Testis (tissue), 3 donors: ENCODE results near the gene ANAPC15. TPM values are rescaled to one million over a fixed set of nuclear protein-coding genes. Genes with fewer than 3 reads are reported as not detected.

Source experiments
- DNase-seq: peaks from one replicate; pipeline ENCODE4 v3.0.0-alpha.2; 2019
- H3K27ac ChIP-seq, 2 donors: fragments of 200-600 bp; sonication (generic); one replicate each; pipeline ENCODE4 v1.5.1; 2019
- H3K27me3 ChIP-seq: fragments of 200-600 bp; sonication (generic); one replicate; pipeline ENCODE4 v1.5.1; 2019
- H3K36me3 ChIP-seq: fragments of 200-600 bp; sonication (generic); one replicate; pipeline ENCODE4 v1.5.1; 2017; ENCODE audit warnings: low read depth; ENCODE audit errors: missing control alignments
- H3K4me1 ChIP-seq: fragments of 200-600 bp; sonication (generic); one replicate; pipeline ENCODE4 v1.5.1; 2019
- H3K4me3 ChIP-seq, 2 donors: fragments of 200-600 bp; sonication (generic); one replicate each; pipeline ENCODE4 v1.5.1; 2017 to 2019
- H3K9me3 ChIP-seq: fragments of 200-600 bp; sonication (generic); one replicate; pipeline ENCODE4 v1.5.1; 2017
- CTCF ChIP-seq, 3 experiments: fragments of 450-650 bp in 2 of 3; fragments of 200-600 bp in 1 of 3; sonication (generic) in 1 of 3; IDR thresholded peaks; one replicate each; pipeline ENCODE4 v1.5.1; 2016 to 2019; ENCODE audit warnings: antibody characterized with exemption in 3 of 3, mild to moderate bottlenecking in 2 of 3, moderate library complexity in 1 of 3
- POLR2A ChIP-seq: fragments of 450-650 bp; IDR thresholded peaks from one replicate; pipeline ENCODE4 v1.6.1; 2017; ENCODE audit warnings: antibody characterized with exemption, mild to moderate bottlenecking, moderate library complexity
- WGBS, 2 donors: methylation state at CpG; one replicate each; pipeline ENCODE4 v1.1.5; 2018; 5-methylcytosine and 5-hydroxymethylcytosine counted together
- intact Hi-C: fragments of 100-400 bp; cut with DNase I; formaldehyde crosslinking; loops from one replicate; pipeline ENCODE4 v1.15.1; 2023; ENCODE audit warnings: low total_unique reads
- polyA plus RNA-seq: library from polyadenylated mRNA; stranded (reverse); fragments of 350-450 nt; fragmentation: Illumina TruSeq; extraction: RNeasy Lipid Tissue Mini Kit (QIAGEN cat#74804); gene quantifications from one replicate; pipeline ENCODE4 v1.2.3, GENCODE V29; 2014; ENCODE audit warnings: low read depth, low replicate concordance; ENCODE audit not compliant: insufficient read depth
- total RNA-seq, 2 donors: library from RNA; depleted of rRNA; stranded (reverse); fragments of >200 nt; gene quantifications; one replicate each; pipeline ENCODE4 v1.2.3, GENCODE V29; 2016

ANAPC15 gene
- total and polyA plus RNA-seq, 3 donors from 2014 or later, result 61.9 to 103 (median 66.1) TPM

DNA sequence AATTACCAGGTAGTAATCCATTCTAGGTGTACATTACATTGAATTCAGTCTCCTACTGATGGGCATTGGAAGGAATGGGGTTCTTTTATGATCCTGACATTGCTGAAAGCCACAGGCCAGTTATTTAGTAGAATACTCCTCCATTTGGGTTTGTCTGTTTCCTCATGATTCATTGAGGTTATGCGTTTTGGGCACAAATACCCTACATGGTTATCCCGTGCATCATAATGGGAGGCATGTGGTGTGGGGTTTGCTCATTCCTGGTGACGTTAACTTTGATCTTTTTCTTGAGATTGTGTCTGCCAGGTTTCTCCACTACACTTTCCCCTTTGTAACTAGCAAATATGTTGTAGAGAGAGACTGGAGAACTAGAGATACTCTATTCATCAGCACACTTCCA is 28.6 kb upstream of the ANAPC15 start:
- Histone ChIP-seq H3K27me3 (no peaks in the 10 kb centered on the region), H3K9me3 (no peaks in the 10 kb centered on the region), H3K4me1 (no peaks in the 10 kb centered on the region), H3K27ac (no peak overlapping the region), H3K4me3 (no peak overlapping the region), H3K36me3 (no peaks in the 10 kb centered on the region)
- WGBS, 2 donors, result 75 to 77% methylated on average over 3 of the region's 3 CpGs
- DNase-seq, result no peak
- TF ChIP-seq CTCF (IDR thresholded peaks at IDR 0.05), result no peak
- no peak for TF ChIP-seq POLR2A
- intact Hi-C loops, result no loop called here

- intact Hi-C loops, result no loop called here
- DNase-seq, result no peak
- H3K27me3 ChIP-seq, result no peaks in the 10 kb centered on the region
- no peak overlapping the region for H3K27ac ChIP-seq
- no peak for TF ChIP-seq POLR2A
- no peak for TF ChIP-seq CTCF (IDR thresholded peaks at IDR 0.05)
- H3K36me3 ChIP-seq, result no peaks in the 10 kb centered on the region
- H3K9me3 ChIP-seq, result no peaks in the 10 kb centered on the region
- no peak overlapping the region for H3K4me3 ChIP-seq
- H3K4me1 ChIP-seq, result no peaks in the 10 kb centered on the region
- WGBS, 2 donors, result 97 to 100% methylated on average over 2 of the region's 2 CpGs
These were observed 28.2 kb upstream of the ANAPC15 start for GRCh38 chr11:72140661-72141060.

DNA sequence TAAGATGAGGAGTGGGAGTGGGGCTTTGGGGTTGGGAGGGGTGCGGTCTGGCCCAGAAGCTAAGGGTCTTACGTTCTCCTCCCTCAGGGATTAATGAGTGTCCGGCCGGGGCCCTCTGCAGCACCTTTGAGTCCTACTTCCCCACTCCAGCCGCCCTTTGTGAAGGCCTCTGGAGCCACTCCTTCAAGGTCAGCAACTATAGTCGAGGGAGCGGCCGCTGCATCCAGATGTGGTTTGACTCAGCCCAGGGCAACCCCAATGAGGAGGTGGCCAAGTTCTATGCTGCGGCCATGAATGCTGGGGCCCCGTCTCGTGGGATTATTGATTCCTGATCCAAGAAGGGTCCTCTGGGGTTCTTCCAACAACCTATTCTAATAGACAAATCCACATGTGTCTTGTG is 27.0 kb upstream of the ANAPC15 start:
- Histone ChIP-seq H3K4me1 (no peaks in the 10 kb centered on the region), H3K4me3 (no peak overlapping the region), H3K9me3 (no peaks in the 10 kb centered on the region), H3K27me3 (no peaks in the 10 kb centered on the region), H3K36me3 (no peaks in the 10 kb centered on the region), H3K27ac (no peak overlapping the region)
- no peak for TF ChIP-seq CTCF (IDR thresholded peaks at IDR 0.05)
- no peak for DNase-seq
- 87 to 88% methylated on average over 5 to 11 of the region's 11 CpGs for WGBS, 2 donors
- intact Hi-C loops, result no loop called here

GRCh38 chr11:72138821-72139390 is 26.4 kb upstream of the ANAPC15 start:
- 79 to 82% methylated on average over 10 to 12 of the region's 12 CpGs for WGBS, 2 donors
- no peak for TF ChIP-seq CTCF (IDR thresholded peaks at IDR 0.05)
- no peak for TF ChIP-seq POLR2A
- H3K27ac ChIP-seq, result no peak overlapping the region
- no peak for DNase-seq
- no peaks in the 10 kb centered on the region for H3K9me3 ChIP-seq
- no peaks in the 10 kb centered on the region for H3K4me1 ChIP-seq
- H3K27me3 ChIP-seq, result no peaks in the 10 kb centered on the region
- no peaks in the 10 kb centered on the region for H3K36me3 ChIP-seq
- intact Hi-C loops, result no loop called here
- no peak overlapping the region for H3K4me3 ChIP-seq

DNA sequence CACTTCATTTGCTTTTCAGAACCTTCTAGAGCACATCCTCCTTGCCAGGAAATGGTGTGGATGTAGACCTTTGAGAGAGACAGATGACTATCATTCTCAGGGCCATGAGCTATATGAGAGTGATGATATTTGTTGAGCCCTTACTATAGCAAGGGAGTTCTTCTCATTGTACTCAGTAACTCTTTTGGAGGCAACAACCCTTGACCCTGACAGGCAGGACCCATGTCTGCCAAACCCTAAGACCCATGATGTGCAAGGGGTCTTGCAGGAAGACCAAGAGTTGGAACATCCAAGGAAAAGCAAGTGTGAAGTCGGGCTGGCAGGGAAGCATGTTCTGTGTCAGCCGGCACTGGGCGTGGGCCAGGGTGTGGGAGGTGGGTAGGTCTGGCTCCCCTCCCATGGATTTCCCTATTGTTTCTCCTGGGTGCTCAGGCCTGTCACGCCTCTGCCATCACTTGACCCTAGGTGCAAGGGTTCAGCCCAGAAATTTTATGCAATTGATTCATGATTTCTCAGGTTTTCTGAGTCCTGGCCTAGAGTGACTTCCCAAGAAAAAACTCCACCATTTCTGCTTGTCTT is 24.3 kb upstream of the ANAPC15 start:
- intact Hi-C loops, result no loop called here
- Histone ChIP-seq H3K27me3 (no peaks in the 10 kb centered on the region), H3K27ac (no peak overlapping the region), H3K36me3 (no peaks in the 10 kb centered on the region), H3K4me3 (no peak overlapping the region), H3K4me1 (no peaks in the 10 kb centered on the region), H3K9me3 (no peaks in the 10 kb centered on the region)
- TF ChIP-seq CTCF (IDR thresholded peaks at IDR 0.05) (no peak), POLR2A (no peak)
- DNase-seq, result no peak
- 88 to 93% methylated on average over 4 of the region's 4 CpGs for WGBS, 2 donors
